NB4 (cell line): ENCODE data around the gene HDGFL2.

ENCODE experiments used
- CTCF ChIP-seq: IDR thresholded peaks from one replicate; pipeline ENCODE4 v1.5.1; 2012; ENCODE audit warnings: low read depth, low read length
- TF ChIP-seq, protein P1 (sequence below): IDR thresholded peaks from 2 replicates; pipeline ENCODE4 v1.6.1; 2011; ENCODE audit warnings: low read depth, low read length

- TF ChIP-seq CTCF, result no peak
- TF ChIP-seq, protein P1, sequence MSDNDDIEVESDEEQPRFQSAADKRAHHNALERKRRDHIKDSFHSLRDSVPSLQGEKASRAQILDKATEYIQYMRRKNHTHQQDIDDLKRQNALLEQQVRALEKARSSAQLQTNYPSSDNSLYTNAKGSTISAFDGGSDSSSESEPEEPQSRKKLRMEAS, result no peak
These were observed 18.6 kb upstream of the HDGFL2 start for GRCh38 chr19:4453232-4454179.
